SK-N-SH treated with all-trans-retinoic acid at 6 μM for 48 hours (cell line): ENCODE measurements around the gene ERGIC1.

Experiments
- ATAC-seq: fragments of 200-7000 bp; cut with Tn5 transposase; 3 replicates; pipeline ENCODE4 v1.9.1; 2020; ENCODE audit warnings: mild to moderate bottlenecking, moderate library complexity
- ARNTL ChIP-seq: fragments of 450-650 bp; formaldehyde crosslinking; IDR thresholded peaks from 2 replicates; pipeline ENCODE4 v1.5.0; 2020; ENCODE audit warnings: low read depth, mild to moderate bottlenecking, moderate library complexity, borderline replicate concordance
- BACH2 ChIP-seq: fragments of 250-450 bp; sonication (Bioruptor Pico); IDR thresholded peaks from 2 replicates; pipeline ENCODE4 v1.9.0; 2021; ENCODE audit warnings: mild to moderate bottlenecking, borderline replicate concordance
- CSDC2 ChIP-seq: fragments of 250-450 bp; sonication (Bioruptor Pico); IDR thresholded peaks from 2 replicates; pipeline ENCODE4 v1.5.0; 2020; ENCODE audit warnings: mild to moderate bottlenecking, moderate library complexity
- ESRRG ChIP-seq: fragments of 250-450 bp; sonication (Bioruptor Pico); IDR thresholded peaks from 2 replicates; pipeline ENCODE4 v1.6.1; 2021; ENCODE audit warnings: mild to moderate bottlenecking
- GLIS3 ChIP-seq: fragments of 250-450 bp; sonication (Bioruptor Pico); IDR thresholded peaks from 2 replicates; pipeline ENCODE4 v1.5.0; 2020; ENCODE audit warnings: mild to moderate bottlenecking, moderate library complexity
- ISL1 ChIP-seq: fragments of 250-450 bp; sonication (Bioruptor Pico); IDR thresholded peaks from 2 replicates; pipeline ENCODE4 v2.1.2; 2022; ENCODE audit warnings: mild to moderate bottlenecking, moderate library complexity
- OSR1 ChIP-seq: fragments of 250-450 bp; sonication (Bioruptor Pico); IDR thresholded peaks from 2 replicates; pipeline ENCODE4 v1.8.0; 2022; ENCODE audit warnings: moderate library complexity, mild to moderate bottlenecking, inconsistent platforms
- RARB ChIP-seq: fragments of 250-450 bp; sonication (Bioruptor Pico); IDR thresholded peaks from 2 replicates; pipeline ENCODE4 v1.8.0; 2021; ENCODE audit warnings: mild to moderate bottlenecking, moderate library complexity
- TCF4 ChIP-seq: fragments of 250-450 bp; sonication (Bioruptor Pico); IDR thresholded peaks from 2 replicates; pipeline ENCODE4 v1.8.0; 2021; ENCODE audit warnings: mild to moderate bottlenecking, moderate library complexity, borderline replicate concordance
- TOX ChIP-seq: fragments of 250-450 bp; sonication (Bioruptor Pico); IDR thresholded peaks from 2 replicates; pipeline ENCODE4 v1.8.0; 2021; ENCODE audit warnings: mild to moderate bottlenecking, moderate library complexity, borderline replicate concordance
- ZC3H10 ChIP-seq: fragments of 250-450 bp; sonication (Bioruptor Pico); IDR thresholded peaks from 2 replicates; pipeline ENCODE4 v1.5.1; 2021; ENCODE audit warnings: mild to moderate bottlenecking, moderate library complexity
- ZFP3 ChIP-seq: fragments of 250-450 bp; sonication (Bioruptor Pico); IDR thresholded peaks from 2 replicates; pipeline ENCODE4 v1.5.0; 2020; ENCODE audit warnings: mild to moderate bottlenecking, moderate library complexity
- ZFP30 ChIP-seq: fragments of 450-650 bp; formaldehyde crosslinking; IDR thresholded peaks from 2 replicates; pipeline ENCODE4 v1.5.0; 2022; ENCODE audit warnings: mild to moderate bottlenecking, moderate library complexity
- ZNF565 ChIP-seq: fragments of 450-650 bp; formaldehyde crosslinking; conservative IDR thresholded peaks from 2 replicates; pipeline ENCODE4 v1.5.0; 2020; ENCODE audit warnings: low read depth, mild to moderate bottlenecking, moderate library complexity
- ZNF70 ChIP-seq: fragments of 450-650 bp; formaldehyde crosslinking; IDR thresholded peaks from 2 replicates; pipeline ENCODE4 v1.5.0; 2020; ENCODE audit warnings: mild to moderate bottlenecking, moderate library complexity
- ZNF8 ChIP-seq: fragments of 450-650 bp; formaldehyde crosslinking; IDR thresholded peaks from 2 replicates; pipeline ENCODE4 v1.5.0; 2020; ENCODE audit warnings: mild to moderate bottlenecking, moderate library complexity
- TF ChIP-seq, protein P1 (sequence below): fragments of 250-450 bp; sonication (Bioruptor Pico); IDR thresholded peaks from 2 replicates; pipeline ENCODE4 v1.5.0; 2020; ENCODE audit warnings: mild to moderate bottlenecking, moderate library complexity
- TF ChIP-seq, protein P2 (sequence below): fragments of 250-450 bp; sonication (Bioruptor Pico); IDR thresholded peaks from 2 replicates; pipeline ENCODE4 v1.5.1; 2020; ENCODE audit warnings: low read depth, mild to moderate bottlenecking, moderate library complexity
- TF ChIP-seq, protein P3 (sequence below): fragments of 250-450 bp; sonication (Bioruptor Pico); IDR thresholded peaks from 2 replicates; pipeline ENCODE4 v1.8.0; 2021; ENCODE audit warnings: low read depth, mild to moderate bottlenecking, moderate library complexity, borderline replicate concordance
- TF ChIP-seq, protein P4 (sequence below): fragments of 250-450 bp; sonication (Bioruptor Pico); IDR thresholded peaks from 2 replicates; pipeline ENCODE4 v1.5.1; 2021; ENCODE audit warnings: mild to moderate bottlenecking, moderate library complexity

ERGIC1 gene

DNA sequence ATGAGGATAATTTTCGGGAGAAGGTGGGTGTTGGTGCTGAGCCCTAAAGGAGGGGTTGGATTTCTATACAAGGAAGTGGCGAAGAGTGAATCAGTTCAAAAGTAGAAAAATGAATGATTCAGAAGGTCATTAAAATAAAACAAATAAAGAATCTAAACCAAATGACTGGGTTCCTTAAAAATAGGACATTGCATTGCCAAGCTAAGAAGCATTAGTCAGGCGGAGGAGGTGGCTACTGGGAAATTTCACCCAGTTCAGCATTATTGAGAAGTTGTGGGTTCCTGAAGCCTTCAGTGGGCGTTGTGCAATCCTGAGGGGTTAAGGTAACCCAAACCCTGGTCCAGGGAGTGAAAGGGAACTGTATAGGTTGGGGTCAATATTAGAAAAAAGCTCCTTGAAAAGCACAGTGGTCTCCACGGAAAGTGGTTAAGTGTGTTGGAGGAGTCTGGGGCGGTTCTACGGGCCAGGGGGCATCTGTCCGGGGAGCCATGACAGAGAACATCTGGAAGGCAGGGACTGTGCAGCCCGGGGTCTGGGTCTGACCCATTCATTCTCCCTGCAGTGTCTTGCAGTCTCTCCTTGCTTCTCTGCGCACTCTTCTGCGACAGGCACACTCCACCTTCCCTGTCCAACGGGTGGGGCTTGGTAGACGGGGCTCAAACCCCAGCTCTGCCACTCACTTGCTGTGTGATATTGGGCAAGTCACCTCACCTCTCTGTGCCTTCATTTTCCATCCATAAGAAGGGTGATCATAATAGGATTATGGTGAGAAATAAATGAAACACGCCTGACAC, 35.4 kb upstream of the ERGIC1 start (continued):
- TF ChIP-seq, protein P1, sequence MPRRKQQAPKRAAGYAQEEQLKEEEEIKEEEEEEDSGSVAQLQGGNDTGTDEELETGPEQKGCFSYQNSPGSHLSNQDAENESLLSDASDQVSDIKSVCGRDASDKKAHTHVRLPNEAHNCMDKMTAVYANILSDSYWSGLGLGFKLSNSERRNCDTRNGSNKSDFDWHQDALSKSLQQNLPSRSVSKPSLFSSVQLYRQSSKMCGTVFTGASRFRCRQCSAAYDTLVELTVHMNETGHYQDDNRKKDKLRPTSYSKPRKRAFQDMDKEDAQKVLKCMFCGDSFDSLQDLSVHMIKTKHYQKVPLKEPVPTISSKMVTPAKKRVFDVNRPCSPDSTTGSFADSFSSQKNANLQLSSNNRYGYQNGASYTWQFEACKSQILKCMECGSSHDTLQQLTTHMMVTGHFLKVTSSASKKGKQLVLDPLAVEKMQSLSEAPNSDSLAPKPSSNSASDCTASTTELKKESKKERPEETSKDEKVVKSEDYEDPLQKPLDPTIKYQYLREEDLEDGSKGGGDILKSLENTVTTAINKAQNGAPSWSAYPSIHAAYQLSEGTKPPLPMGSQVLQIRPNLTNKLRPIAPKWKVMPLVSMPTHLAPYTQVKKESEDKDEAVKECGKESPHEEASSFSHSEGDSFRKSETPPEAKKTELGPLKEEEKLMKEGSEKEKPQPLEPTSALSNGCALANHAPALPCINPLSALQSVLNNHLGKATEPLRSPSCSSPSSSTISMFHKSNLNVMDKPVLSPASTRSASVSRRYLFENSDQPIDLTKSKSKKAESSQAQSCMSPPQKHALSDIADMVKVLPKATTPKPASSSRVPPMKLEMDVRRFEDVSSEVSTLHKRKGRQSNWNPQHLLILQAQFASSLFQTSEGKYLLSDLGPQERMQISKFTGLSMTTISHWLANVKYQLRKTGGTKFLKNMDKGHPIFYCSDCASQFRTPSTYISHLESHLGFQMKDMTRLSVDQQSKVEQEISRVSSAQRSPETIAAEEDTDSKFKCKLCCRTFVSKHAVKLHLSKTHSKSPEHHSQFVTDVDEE (CRISPR knock-in tag), result no peak
- no peak for TF ChIP-seq ZC3H10
- no peak for TF ChIP-seq ZFP3 (CRISPR knock-in tag)
- no peak for TF ChIP-seq RARB (CRISPR knock-in tag)
- no peak for TF ChIP-seq GLIS3 (CRISPR knock-in tag)
- TF ChIP-seq, protein P2, sequence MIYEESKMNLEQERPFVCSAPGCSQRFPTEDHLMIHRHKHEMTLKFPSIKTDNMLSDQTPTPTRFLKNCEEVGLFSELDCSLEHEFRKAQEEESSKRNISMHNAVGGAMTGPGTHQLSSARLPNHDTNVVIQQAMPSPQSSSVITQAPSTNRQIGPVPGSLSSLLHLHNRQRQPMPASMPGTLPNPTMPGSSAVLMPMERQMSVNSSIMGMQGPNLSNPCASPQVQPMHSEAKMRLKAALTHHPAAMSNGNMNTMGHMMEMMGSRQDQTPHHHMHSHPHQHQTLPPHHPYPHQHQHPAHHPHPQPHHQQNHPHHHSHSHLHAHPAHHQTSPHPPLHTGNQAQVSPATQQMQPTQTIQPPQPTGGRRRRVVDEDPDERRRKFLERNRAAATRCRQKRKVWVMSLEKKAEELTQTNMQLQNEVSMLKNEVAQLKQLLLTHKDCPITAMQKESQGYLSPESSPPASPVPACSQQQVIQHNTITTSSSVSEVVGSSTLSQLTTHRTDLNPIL (CRISPR knock-in tag), result no peak

DNA sequence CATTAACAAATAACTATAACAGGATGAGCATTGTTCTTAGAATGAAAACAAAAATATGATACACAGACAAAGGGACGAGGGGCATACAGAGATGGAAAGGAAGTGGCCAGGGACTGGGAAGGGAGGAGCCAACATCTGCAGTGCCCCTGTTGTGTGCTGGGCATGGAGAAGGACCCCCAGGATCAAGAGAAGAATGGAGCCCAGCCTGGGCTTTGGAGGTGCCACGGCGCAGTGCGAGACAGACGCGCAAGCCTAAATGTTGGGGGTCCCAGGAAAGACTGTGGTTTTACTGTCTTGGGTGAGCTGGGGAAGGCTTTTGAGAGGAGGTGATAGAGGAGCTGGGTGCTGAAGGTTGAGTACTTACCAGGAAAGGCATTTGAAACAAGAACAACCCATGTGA, 34.6 kb upstream of the ERGIC1 start:
- TF ChIP-seq GLIS3 (CRISPR knock-in tag) (no peak), ZFP3 (CRISPR knock-in tag) (no peak), ZNF8 (CRISPR knock-in tag) (no peak), ESRRG (CRISPR knock-in tag) (no peak), ZNF565 (CRISPR knock-in tag) (no peak), CSDC2 (CRISPR knock-in tag) (no peak), ARNTL (CRISPR knock-in tag) (no peak), ZFP30 (CRISPR knock-in tag) (no peak), ISL1 (CRISPR knock-in tag) (no peak), ZC3H10 (no peak), TCF4 (CRISPR knock-in tag) (no peak), TOX (CRISPR knock-in tag) (no peak), BACH2 (CRISPR knock-in tag) (no peak), ZNF70 (CRISPR knock-in tag) (no peak), OSR1 (CRISPR knock-in tag) (no peak)
- TF ChIP-seq, protein P3, sequence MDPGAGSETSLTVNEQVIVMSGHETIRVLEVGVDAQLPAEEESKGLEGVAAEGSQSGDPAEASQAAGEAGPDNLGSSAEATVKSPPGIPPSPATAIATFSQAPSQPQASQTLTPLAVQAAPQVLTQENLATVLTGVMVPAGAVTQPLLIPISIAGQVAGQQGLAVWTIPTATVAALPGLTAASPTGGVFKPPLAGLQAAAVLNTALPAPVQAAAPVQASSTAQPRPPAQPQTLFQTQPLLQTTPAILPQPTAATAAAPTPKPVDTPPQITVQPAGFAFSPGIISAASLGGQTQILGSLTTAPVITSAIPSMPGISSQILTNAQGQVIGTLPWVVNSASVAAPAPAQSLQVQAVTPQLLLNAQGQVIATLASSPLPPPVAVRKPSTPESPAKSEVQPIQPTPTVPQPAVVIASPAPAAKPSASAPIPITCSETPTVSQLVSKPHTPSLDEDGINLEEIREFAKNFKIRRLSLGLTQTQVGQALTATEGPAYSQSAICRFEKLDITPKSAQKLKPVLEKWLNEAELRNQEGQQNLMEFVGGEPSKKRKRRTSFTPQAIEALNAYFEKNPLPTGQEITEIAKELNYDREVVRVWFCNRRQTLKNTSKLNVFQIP (CRISPR knock-in tag), result no peak
- TF ChIP-seq, protein P4, sequence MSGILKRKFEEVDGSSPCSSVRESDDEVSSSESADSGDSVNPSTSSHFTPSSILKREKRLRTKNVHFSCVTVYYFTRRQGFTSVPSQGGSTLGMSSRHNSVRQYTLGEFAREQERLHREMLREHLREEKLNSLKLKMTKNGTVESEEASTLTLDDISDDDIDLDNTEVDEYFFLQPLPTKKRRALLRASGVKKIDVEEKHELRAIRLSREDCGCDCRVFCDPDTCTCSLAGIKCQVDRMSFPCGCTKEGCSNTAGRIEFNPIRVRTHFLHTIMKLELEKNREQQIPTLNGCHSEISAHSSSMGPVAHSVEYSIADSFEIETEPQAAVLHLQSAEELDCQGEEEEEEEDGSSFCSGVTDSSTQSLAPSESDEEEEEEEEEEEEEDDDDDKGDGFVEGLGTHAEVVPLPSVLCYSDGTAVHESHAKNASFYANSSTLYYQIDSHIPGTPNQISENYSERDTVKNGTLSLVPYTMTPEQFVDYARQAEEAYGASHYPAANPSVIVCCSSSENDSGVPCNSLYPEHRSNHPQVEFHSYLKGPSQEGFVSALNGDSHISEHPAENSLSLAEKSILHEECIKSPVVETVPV (CRISPR knock-in tag), result no peak
- TF ChIP-seq, protein P1 (CRISPR knock-in tag), result no peak
- ATAC-seq, result no peak
